GM21576 (cell line): ENCODE data around the gene NCDN.

Source experiments
- ATAC-seq: cut with Tn5 transposase; IDR thresholded peaks from one replicate; pipeline ENCODE4 v1.9.1; 2021; ENCODE audit warnings: mild to moderate bottlenecking, moderate library complexity; ENCODE audit not compliant: unreplicated experiment

Gene NCDN

GRCh38 chr1:35557611-35558373 is at the start of gene NCDN:
Gene NCDN (plus strand): TSS chr1:35557799. CDS start chr1:35558191, 392 bp downstream.
- ATAC-seq, result peak; percentile 78

GRCh38 chr1:35507947-35508346 is 49.7 kb upstream of the NCDN start:
- no peak for ATAC-seq

GRCh38 chr1:35509558-35509957 is 48.0 kb upstream of the NCDN start:
- ATAC-seq, result no peak

- ATAC-seq, result no peak
Observed at GRCh38 chr1:35511305-35511704, 46.3 kb upstream of the NCDN start.

- ATAC-seq, result no peak
Observed at GRCh38 chr1:35518183-35518582, 39.4 kb upstream of the NCDN start.

- ATAC-seq, result no peak
Observed at GRCh38 chr1:35519432-35519831, 38.2 kb upstream of the NCDN start.

- ATAC-seq, result no peak
Observed at GRCh38 chr1:35524106-35524505, 33.5 kb upstream of the NCDN start.

- no peak for ATAC-seq
Observed at GRCh38 chr1:35530168-35530567, 27.4 kb upstream of the NCDN start.

GRCh38 chr1:35530946-35531345 is 26.7 kb upstream of the NCDN start:
- ATAC-seq, result no peak

- ATAC-seq, result no peak
Observed at GRCh38 chr1:35531368-35531767, 26.2 kb upstream of the NCDN start.

GRCh38 chr1:35532497-35533223 is 24.9 kb upstream of the NCDN start:
- ATAC-seq, result no peak

GRCh38 chr1:35533586-35533985 is 24.0 kb upstream of the NCDN start:
- ATAC-seq, result no peak

GRCh38 chr1:35535243-35535642 is 22.4 kb upstream of the NCDN start:
- ATAC-seq, result no peak

- ATAC-seq, result no peak
Observed at GRCh38 chr1:35536556-35537162, 20.9 kb upstream of the NCDN start.

GRCh38 chr1:35537806-35538205 is 19.8 kb upstream of the NCDN start:
- ATAC-seq, result no peak

GRCh38 chr1:35539073-35539823 is 18.4 kb upstream of the NCDN start:
- no peak for ATAC-seq

GRCh38 chr1:35539824-35540261 is 17.8 kb upstream of the NCDN start:
- no peak for ATAC-seq

- no peak for ATAC-seq
Observed at GRCh38 chr1:35544976-35545375, 12.6 kb upstream of the NCDN start.

- ATAC-seq, result no peak
Observed at GRCh38 chr1:35546614-35547013, 11.0 kb upstream of the NCDN start.

GRCh38 chr1:35553851-35554250 is 3.7 kb upstream of the NCDN start:
- ATAC-seq, result no peak
